HepG2 (cell line): Measurements from ENCODE around the gene CASKIN2. TPM values are rescaled to one million over a fixed set of nuclear protein-coding genes. Genes with fewer than 3 reads are reported as not detected.

ENCODE experiments used
- ATAC-seq: fragments of 200-7000 bp; cut with Tn5 transposase; 3 replicates; pipeline ENCODE4 v1.9.1; 2020; ENCODE audit warnings: mild to moderate bottlenecking, moderate library complexity
- BruUV-seq: library from RNA; stranded (reverse); fragments of 400-500 nt; replicated peaks from 2 replicates; lab custom pipeline; 2021; lab: Mats Ljungman, UMichigan
- CTCF ChIA-PET: fragments of 300-600 bp; formaldehyde crosslinking; extraction: SDS; loops from one replicate; lab custom pipeline; 2021; ENCODE audit warnings: low total read pairs, inconsistent platforms, low intra/inter-chr PET ratio; lab: Yijun Ruan, JAX
- POLR2A ChIA-PET: fragments of 350-600 bp; sonication (Branson Sonifier 250); formaldehyde crosslinking; loops from one replicate; lab custom pipeline; 2020; ENCODE audit warnings: antibody characterized with exemption, inconsistent platforms; lab: Yijun Ruan, JAX
- DNase-seq: peaks from one replicate; pipeline ENCODE4 v3.0.0-alpha.2; 2015; ENCODE audit warnings: low spot score
- FAIRE-seq: peaks from 3 replicates; lab custom pipeline; 2011; peaks lifted over from hg19 to GRCh38; lab: Jason Lieb, UNC
- H2AFZ ChIP-seq: one replicate; pipeline ENCODE4 v1.6.1; 2011; ENCODE audit warnings: low read length, inconsistent platforms
- H3K27ac ChIP-seq: fragments of 300-600 bp; 3 replicates; pipeline ENCODE4 v1.8.0; 2011; ENCODE audit warnings: mixed run types, mild to moderate bottlenecking, mixed read lengths, low read length, inconsistent platforms; ENCODE audit not compliant: insufficient read depth; ENCODE audit errors: extremely low read length
- H3K27me3 ChIP-seq, 2 experiments: fragments of 200-600 bp in 1 of 2; 2 replicates in 1 of 2; 3 replicates in 1 of 2; pipeline versions ENCODE4 v1.6.0 to v1.8.0; 2011; ENCODE audit warnings: low read length in 2 of 2, mild to moderate bottlenecking in 2 of 2, moderate library complexity in 2 of 2, inconsistent platforms in 1 of 2; ENCODE audit not compliant: insufficient read depth in 2 of 2, control insufficient read depth in 1 of 2
- H3K36me3 ChIP-seq, 2 experiments: fragments of 200-600 bp in 1 of 2; replicated peaks in 1 of 2; 2 replicates in 1 of 2; 3 replicates in 1 of 2; pipeline versions ENCODE4 v1.5.1 to v1.8.0; 2011; ENCODE audit warnings: low read length in 2 of 2, inconsistent platforms in 1 of 2; ENCODE audit not compliant: insufficient read depth in 2 of 2, control insufficient read depth in 1 of 2
- H3K4me1 ChIP-seq: 2 replicates; pipeline ENCODE4 v1.5.1; 2012; ENCODE audit warnings: low read length, inconsistent platforms; ENCODE audit not compliant: insufficient read depth
- H3K4me2 ChIP-seq: 2 replicates; pipeline ENCODE4 v1.6.0; 2011; ENCODE audit warnings: low read depth, low read length, inconsistent platforms
- H3K4me3 ChIP-seq, 3 experiments: fragments of 200-600 bp in 1 of 3; sonication (generic), shearing (Covaris generic) in 1 of 3; replicated peaks in 1 of 3; 2 replicates each; pipeline ENCODE4 v1.5.1; 2011 to 2016; ENCODE audit warnings: low read length in 3 of 3, inconsistent platforms in 2 of 3, low read depth in 2 of 3, mild to moderate bottlenecking in 2 of 3, control low read depth in 1 of 3, mixed read lengths in 1 of 3; ENCODE audit not compliant: insufficient read depth in 1 of 3
- H3K79me2 ChIP-seq: one replicate; pipeline ENCODE4 v1.6.1; 2011; ENCODE audit warnings: low read length, inconsistent platforms; ENCODE audit not compliant: insufficient read depth
- H3K9ac ChIP-seq: 2 replicates; pipeline ENCODE4 v1.6.0; 2011; ENCODE audit warnings: mild to moderate bottlenecking, low read depth, low read length, inconsistent platforms; ENCODE audit not compliant: insufficient read depth
- H3K9me3 ChIP-seq: 2 replicates; pipeline ENCODE4 v1.5.1; 2012; ENCODE audit warnings: mild to moderate bottlenecking, low read length
- H4K20me1 ChIP-seq: 2 replicates; pipeline ENCODE4 v1.6.0; 2011; ENCODE audit warnings: inconsistent platforms, mild to moderate bottlenecking, low read length, moderate library complexity; ENCODE audit not compliant: insufficient read depth
- ASH2L ChIP-seq: fragments of 300-600, 200-600 bp; sonication (generic); IDR thresholded peaks from 2 replicates; pipeline ENCODE4 v1.7.0; 2017; ENCODE audit warnings: low read depth, mild to moderate bottlenecking, moderate library complexity, mixed read lengths, low read length; ENCODE audit not compliant: insufficient read length
- ATM ChIP-seq: fragments of 450-650 bp; IDR thresholded peaks from 2 replicates; pipeline ENCODE4 v1.7.1; 2017; ENCODE audit warnings: mild to moderate bottlenecking, borderline replicate concordance
- FOXK1 ChIP-seq: sonication (generic); formaldehyde crosslinking; IDR thresholded peaks from 2 replicates; pipeline ENCODE4 v1.4.0; 2020; ENCODE audit warnings: low read depth, missing genetic modification reagents, borderline replicate concordance
- PHB2 ChIP-seq: fragments of 450-650 bp; IDR thresholded peaks from 2 replicates; pipeline ENCODE4 v1.6.1; 2018; ENCODE audit not compliant: partially characterized antibody
- ZIK1 ChIP-seq: sonication (generic); formaldehyde crosslinking; IDR thresholded peaks from 2 replicates; pipeline ENCODE4 v1.5.0; 2020; ENCODE audit warnings: mild to moderate bottlenecking, low read depth, missing genetic modification reagents, borderline replicate concordance
- ZSCAN29 ChIP-seq: sonication (generic); formaldehyde crosslinking; conservative IDR thresholded peaks from 2 replicates; pipeline ENCODE4 v1.4.0; 2020; ENCODE audit warnings: mild to moderate bottlenecking, missing genetic modification reagents
- WGBS: methylation state at CpG from one replicate; pipeline ENCODE4 v1.1.6; 2017; ENCODE audit warnings: low lambda C conversion rate; 5-methylcytosine and 5-hydroxymethylcytosine counted together
- in situ Hi-C: cut with HindIII; loops from 2 replicates; pipeline ENCODE4 v1.10.0; 2017; ENCODE audit warnings: low pct_unique_long_range_greater_than_20kb; ENCODE audit not compliant: extremely low pct_ligation_motif_present
- intact Hi-C: fragments of 100-400 bp; cut with micrococcal nuclease; formaldehyde crosslinking; loops from one replicate; pipeline ENCODE4 v1.10.0; 2022; ENCODE audit not compliant: unreplicated experiment
- polyA plus RNA-seq, 8 experiments: library from polyadenylated mRNA; depleted of rRNA in 3 of 8; stranded (reverse) in 7 of 8; unstranded in 1 of 8; fragments of >200 nt; fragmentation: Illumina TruSeq in 4 of 8; extraction: Trizol in 4 of 8; gene quantifications; 2 replicates each; pipeline versions ENCODE4 v1.2.1 to v1.2.3, GENCODE V29; 2011 to 2016; ENCODE audit warnings: low read depth in 4 of 8, missing spikeins in 1 of 8, mixed read lengths in 1 of 8; ENCODE audit not compliant: insufficient read depth in 1 of 8
- total RNA-seq, 5 experiments: library from RNA; depleted of rRNA; stranded (reverse); fragments of >200 nt; fragmentation: Illumina TruSeq; extraction: Trizol; gene quantifications; 2 replicates each; pipeline ENCODE4 v1.2.3, GENCODE V29; 2016; ENCODE audit warnings: low read depth in 1 of 5
- TF ChIP-seq, protein P1 (sequence below): sonication (generic); formaldehyde crosslinking; IDR thresholded peaks from 2 replicates; pipeline ENCODE4 v1.8.0; 2022; ENCODE audit warnings: mild to moderate bottlenecking, missing genetic modification reagents, borderline replicate concordance
- TF ChIP-seq, protein P2 (sequence below): sonication (generic); formaldehyde crosslinking; IDR thresholded peaks from 2 replicates; pipeline ENCODE4 v1.5.0; 2020; ENCODE audit warnings: mild to moderate bottlenecking, missing genetic modification reagents

Gene CASKIN2
- total and polyA plus RNA-seq, 2 of the 13 experiments (the other 11 are each of a cell fraction or from before 2014, with no cell fraction given) = 5.2 to 7.8 TPM

DNA sequence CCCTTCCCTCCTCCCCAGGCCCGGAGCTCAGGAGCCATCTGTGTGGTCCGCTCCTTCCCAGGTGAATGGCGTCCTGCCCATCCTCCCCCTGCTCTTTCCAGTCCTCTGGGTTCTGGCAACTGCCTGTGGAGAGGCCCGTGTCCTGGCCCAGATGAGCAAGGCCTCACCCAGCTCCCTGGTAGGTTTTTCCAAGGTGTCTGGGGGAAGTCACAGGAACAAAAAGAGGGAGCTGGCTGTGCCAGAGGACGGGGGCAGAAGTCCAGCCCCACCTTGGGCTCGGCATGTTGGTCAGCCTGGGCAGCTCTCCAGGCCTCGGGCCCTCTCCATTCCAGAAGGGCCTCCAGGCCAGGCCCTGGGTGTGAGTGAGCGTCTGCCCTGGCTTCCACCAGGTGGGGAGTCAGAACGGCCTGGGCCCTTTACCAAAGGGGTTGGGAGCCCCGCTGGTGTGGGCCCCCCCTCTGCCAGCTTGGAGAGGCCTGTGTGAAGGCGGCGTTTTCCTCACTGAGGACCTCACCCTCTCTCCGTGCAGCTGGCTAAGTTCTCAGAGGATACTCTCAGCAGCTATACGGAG, 25.1 kb downstream of the CASKIN2 start:
- no peak for DNase-seq
- TF ChIP-seq ASH2L (no peak), ZSCAN29 (CRISPR knock-in tag) (no peak), ZIK1 (CRISPR knock-in tag) (no peak), PHB2 (no peak)
- TF ChIP-seq, protein P1, sequence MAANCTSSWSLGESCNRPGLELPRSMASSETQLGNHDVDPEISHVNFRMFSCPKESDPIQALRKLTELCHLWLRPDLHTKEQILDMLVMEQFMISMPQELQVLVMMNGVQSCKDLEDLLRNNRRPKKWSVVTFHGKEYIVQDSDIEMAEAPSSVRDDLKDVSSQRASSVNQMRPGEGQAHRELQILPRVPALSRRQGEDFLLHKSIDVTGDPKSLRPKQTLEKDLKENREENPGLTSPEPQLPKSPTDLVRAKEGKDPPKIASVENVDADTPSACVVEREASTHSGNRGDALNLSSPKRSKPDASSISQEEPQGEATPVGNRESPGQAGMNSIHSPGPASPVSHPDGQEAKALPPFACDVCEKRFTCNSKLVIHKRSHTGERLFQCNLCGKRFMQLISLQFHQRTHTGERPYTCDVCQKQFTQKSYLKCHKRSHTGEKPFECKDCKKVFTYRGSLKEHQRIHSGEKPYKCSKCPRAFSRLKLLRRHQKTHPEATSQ = no peak
- Histone ChIP-seq H3K27me3 (no peaks in the 10 kb centered on the region), H3K9ac (no peak overlapping the region), H2AFZ (no peak overlapping the region), H3K36me3 (peaks cover 44 to 57% of the 10 kb centered on the region in 2 experiments), H3K4me3 (no peak overlapping the region), H3K4me1 (no peaks in the 10 kb centered on the region), H4K20me1 (peaks cover 3% of the 10 kb centered on the region; the same call in 1 of the 2 replicates), H3K4me2 (no peak overlapping the region), H3K27ac (no peak overlapping the region), H3K79me2 (no peaks in the 10 kb centered on the region), H3K9me3 (no peaks in the 10 kb centered on the region)
- FAIRE-seq = no peak
- intact Hi-C loops (no loop called here), in situ Hi-C loops (no loop called here)
- no TSS peak for BruUV-seq
- ChIA-PET POLR2A (no interaction called here), CTCF (no interaction called here)
- 95% methylated on average over 12 of the region's 14 CpGs for WGBS
- no peak for ATAC-seq

- Histone ChIP-seq H3K27me3 (no peaks in the 10 kb centered on the region), H3K9me3 (no peaks in the 10 kb centered on the region), H3K4me3 (no peak overlapping the region), H3K9ac (no peak overlapping the region)
- in situ Hi-C loops = loop anchor here (5.0 kb wide), 1 partner anchor 57 kb away; no protein-coding TSS in a partner anchor
- TF ChIP-seq ATM = no peak
- TF ChIP-seq, protein P2, sequence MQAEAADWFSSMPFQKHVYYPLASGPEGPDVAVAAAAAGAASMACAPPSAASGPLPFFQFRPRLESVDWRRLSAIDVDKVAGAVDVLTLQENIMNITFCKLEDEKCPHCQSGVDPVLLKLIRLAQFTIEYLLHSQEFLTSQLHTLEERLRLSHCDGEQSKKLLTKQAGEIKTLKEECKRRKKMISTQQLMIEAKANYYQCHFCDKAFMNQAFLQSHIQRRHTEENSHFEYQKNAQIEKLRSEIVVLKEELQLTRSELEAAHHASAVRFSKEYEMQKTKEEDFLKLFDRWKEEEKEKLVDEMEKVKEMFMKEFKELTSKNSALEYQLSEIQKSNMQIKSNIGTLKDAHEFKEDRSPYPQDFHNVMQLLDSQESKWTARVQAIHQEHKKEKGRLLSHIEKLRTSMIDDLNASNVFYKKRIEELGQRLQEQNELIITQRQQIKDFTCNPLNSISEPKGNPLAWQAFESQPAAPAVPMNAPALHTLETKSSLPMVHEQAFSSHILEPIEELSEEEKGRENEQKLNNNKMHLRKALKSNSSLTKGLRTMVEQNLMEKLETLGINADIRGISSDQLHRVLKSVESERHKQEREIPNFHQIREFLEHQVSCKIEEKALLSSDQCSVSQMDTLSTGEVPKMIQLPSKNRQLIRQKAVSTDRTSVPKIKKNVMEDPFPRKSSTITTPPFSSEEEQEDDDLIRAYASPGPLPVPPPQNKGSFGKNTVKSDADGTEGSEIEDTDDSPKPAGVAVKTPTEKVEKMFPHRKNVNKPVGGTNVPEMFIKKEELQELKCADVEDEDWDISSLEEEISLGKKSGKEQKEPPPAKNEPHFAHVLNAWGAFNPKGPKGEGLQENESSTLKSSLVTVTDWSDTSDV (CRISPR knock-in tag) = peak; percentile 36; the same call in 1 of the 2 replicates
- no peak for TF ChIP-seq FOXK1 (CRISPR knock-in tag)
- TF ChIP-seq, all 625 proteins: peak for 1
- BruUV-seq = no TSS peak
- Histone ChIP-seq H3K4me2 (no peak overlapping the region), H3K27ac (no peak overlapping the region), H3K4me1 (no peaks in the 10 kb centered on the region), H4K20me1 (peaks cover 3% of the 10 kb centered on the region; the same call in 1 of the 2 replicates), H2AFZ (no peak overlapping the region), H3K36me3 (peaks cover 41 to 51% of the 10 kb centered on the region in 2 experiments), H3K79me2 (no peaks in the 10 kb centered on the region)
- WGBS = 96% methylated on average over 14 of the region's 14 CpGs
- FAIRE-seq = no peak
- intact Hi-C loops = loop anchor here (5.0 kb wide), 1 partner anchor 62 kb away; no protein-coding TSS in a partner anchor
- DNase-seq = no peak
- no peak for ATAC-seq
- CTCF ChIA-PET = no interaction called here
- POLR2A ChIA-PET = no interaction called here
These were observed 25.8 kb downstream of the CASKIN2 start for GRCh38 chr17:75489511-75489955.
